Measurements from ENCODE around the gene ATP11B. TPM values are rescaled to one million over a fixed set of nuclear protein-coding genes. Genes with fewer than 3 reads are reported as not detected.
"Not testable (repeated sequence)": the region's sequence is repeated elsewhere in the genome, so short reads cannot be mapped to it uniquely, and the experiment has no call there.

ATP11B gene
- total RNA-seq, 4 donors from 2014 or later, result 117 to 219 (median 134) TPM

DNA sequence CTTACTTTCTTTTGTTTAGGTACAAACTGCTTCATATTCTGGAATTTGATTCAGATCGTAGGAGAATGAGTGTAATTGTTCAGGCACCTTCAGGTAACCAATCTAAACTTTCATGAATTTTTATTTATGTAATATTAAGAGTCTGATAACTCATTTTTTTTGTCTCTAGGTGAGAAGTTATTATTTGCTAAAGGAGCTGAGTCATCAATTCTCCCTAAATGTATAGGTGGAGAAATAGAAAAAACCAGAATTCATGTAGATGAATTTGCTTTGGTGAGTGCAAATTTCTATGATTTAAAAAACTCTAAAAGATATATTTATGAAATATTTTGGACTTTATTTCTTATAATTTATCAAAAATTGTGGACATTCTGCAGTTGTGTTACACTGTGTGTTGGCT lies 75.8 kb downstream of the ATP11B start:
- intact Hi-C loops (cut with DNase I; ENCODE audit: low total_unique reads), result no loop called here
- WGBS, 2 donors (ENCODE audit: low coverage in 1 of 2), result 98 to 100% methylated on average over 1 of the region's 1 CpG
- Histone ChIP-seq H3K4me1 (no peaks in the 10 kb centered on the region), H3K36me3 (peaks cover 0 to 58% (median 15%) of the 10 kb centered on the region in 4 donors), H3K27ac (no peak overlapping the region), H3K4me3 (no peak overlapping the region), H3K9me3 (no peaks in the 10 kb centered on the region), H3K27me3 (no peaks in the 10 kb centered on the region)
- no peak for DNase-seq
- no peak for TF ChIP-seq POLR2A (IDR thresholded peaks at IDR 0.05)
- in situ Hi-C loops (cut with MboI; ENCODE audit: low pct_ligation_motif_present in 1 of 4, low pct_unique_long_range_greater_than_20kb in 1 of 4, low sequenced_read_pairs in 3 of 4), result no loop called here

DNA sequence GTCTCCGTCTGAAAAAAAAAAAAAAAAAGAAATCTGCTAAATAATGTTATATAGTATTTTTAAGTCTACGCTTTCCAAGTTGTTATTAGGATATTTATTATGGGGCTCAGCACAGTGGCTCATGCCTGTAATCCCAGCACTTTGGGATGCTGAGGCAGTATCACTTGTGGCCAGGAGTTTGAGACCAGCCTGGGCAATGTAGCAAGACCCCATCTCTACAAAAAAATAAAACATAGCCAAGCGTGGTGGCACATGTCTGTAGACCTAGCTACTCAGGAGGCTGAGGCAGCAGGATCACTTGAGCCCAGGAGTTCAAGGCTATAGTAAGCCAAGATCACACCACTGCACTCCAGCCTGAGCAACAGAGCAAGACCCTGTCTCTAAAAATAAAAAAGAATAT lies 77.6 kb downstream of the ATP11B start:
- intact Hi-C loops (cut with DNase I; ENCODE audit: low total_unique reads); H3K27ac ChIP-seq; H3K4me1 ChIP-seq; H3K27me3 ChIP-seq; H3K4me3 ChIP-seq; H3K9me3 ChIP-seq; DNase-seq; in situ Hi-C loops (cut with MboI; ENCODE audit: low pct_ligation_motif_present in 1 of 4, low pct_unique_long_range_greater_than_20kb in 1 of 4, low sequenced_read_pairs in 3 of 4): not testable (repeated sequence)
- peaks cover 0 to 64% (median 20%) of the 10 kb centered on the region in 4 donors for H3K36me3 ChIP-seq
- 96 to 100% methylated on average over 1 to 3 of the region's 3 CpGs for WGBS, 2 donors (ENCODE audit: low coverage in 1 of 2)

DNA sequence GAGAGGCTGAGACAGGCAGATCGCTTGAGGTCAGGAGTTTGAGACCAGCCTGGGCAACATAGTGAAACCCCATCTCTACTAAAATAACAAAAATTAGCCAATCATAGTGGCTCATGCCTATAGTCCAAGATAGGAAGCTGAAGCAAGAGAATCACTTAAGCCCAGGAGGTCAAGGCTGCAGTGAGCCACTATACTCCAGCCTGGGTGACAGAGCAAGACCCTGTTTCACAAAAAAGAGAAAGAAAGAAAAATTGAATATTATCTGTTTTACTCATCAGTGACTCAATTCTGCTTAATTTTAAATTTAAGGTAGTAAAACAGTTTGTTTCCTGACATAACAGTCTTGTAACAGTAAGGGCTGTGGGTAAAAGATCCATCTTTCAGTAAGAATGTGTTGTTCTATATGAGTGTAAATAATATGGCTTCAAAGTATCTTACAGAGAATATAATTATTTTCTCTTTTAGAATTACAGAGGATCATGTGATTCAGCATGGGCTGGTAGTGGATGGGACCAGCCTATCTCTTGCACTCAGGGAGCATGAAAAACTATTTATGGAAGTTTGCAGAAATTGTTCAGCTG lies 85.8 kb downstream of the ATP11B start:
- 86 to 100% methylated on average over 1 of the region's 1 CpG for WGBS, 2 donors (ENCODE audit: low coverage in 1 of 2)
- intact Hi-C loops (cut with DNase I; ENCODE audit: low total_unique reads), result no loop called here
- Histone ChIP-seq H3K36me3 (peaks cover 0 to 61% (median 15%) of the 10 kb centered on the region in 4 donors), H3K4me1 (no peaks in the 10 kb centered on the region), H3K27me3 (no peaks in the 10 kb centered on the region), H3K9me3 (no peaks in the 10 kb centered on the region), H3K4me3 (no peak overlapping the region), H3K27ac (no peak overlapping the region)
- DNase-seq, result no peak
- in situ Hi-C loops (cut with MboI; ENCODE audit: low pct_ligation_motif_present in 1 of 4, low pct_unique_long_range_greater_than_20kb in 1 of 4, low sequenced_read_pairs in 3 of 4), result no loop called here
- TF ChIP-seq POLR2A (IDR thresholded peaks at IDR 0.05), result no peak
- TF ChIP-seq EP300 (IDR thresholded peaks at IDR 0.05; ENCODE audit: low read depth), result no peak
- TF ChIP-seq POLR2AphosphoS5 (IDR thresholded peaks at IDR 0.05), result no peak
- TF ChIP-seq, protein P1, sequence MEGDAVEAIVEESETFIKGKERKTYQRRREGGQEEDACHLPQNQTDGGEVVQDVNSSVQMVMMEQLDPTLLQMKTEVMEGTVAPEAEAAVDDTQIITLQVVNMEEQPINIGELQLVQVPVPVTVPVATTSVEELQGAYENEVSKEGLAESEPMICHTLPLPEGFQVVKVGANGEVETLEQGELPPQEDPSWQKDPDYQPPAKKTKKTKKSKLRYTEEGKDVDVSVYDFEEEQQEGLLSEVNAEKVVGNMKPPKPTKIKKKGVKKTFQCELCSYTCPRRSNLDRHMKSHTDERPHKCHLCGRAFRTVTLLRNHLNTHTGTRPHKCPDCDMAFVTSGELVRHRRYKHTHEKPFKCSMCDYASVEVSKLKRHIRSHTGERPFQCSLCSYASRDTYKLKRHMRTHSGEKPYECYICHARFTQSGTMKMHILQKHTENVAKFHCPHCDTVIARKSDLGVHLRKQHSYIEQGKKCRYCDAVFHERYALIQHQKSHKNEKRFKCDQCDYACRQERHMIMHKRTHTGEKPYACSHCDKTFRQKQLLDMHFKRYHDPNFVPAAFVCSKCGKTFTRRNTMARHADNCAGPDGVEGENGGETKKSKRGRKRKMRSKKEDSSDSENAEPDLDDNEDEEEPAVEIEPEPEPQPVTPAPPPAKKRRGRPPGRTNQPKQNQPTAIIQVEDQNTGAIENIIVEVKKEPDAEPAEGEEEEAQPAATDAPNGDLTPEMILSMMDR (IDR thresholded peaks at IDR 0.05), result no peak

DNA sequence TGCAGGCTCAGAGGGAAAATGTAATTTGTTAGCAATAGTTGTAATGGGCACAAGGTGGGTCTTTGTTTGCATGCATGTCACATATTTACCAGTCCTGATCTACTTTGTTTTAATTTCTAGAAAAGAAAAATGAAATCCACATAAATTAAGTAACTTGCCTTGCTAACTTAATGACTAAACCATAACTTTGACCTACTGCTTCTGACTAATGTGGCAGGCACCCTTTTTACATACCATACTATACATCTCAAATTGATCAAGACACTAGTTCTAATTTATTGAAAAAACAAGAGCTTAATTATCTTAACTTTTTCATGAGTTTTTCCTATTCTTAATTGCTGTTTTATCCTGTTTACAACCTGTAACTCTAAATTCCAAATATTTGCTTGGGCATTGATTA lies 93.2 kb downstream of the ATP11B start:
- DNase-seq, result no peak
- intact Hi-C loops (cut with DNase I; ENCODE audit: low total_unique reads) (no loop called here), in situ Hi-C loops (cut with MboI; ENCODE audit: low pct_ligation_motif_present in 1 of 4, low pct_unique_long_range_greater_than_20kb in 1 of 4, low sequenced_read_pairs in 3 of 4) (no loop called here)
- H3K27me3 ChIP-seq, result no peaks in the 10 kb centered on the region
- no peaks in the 10 kb centered on the region for H3K9me3 ChIP-seq
- no peak for TF ChIP-seq POLR2A (IDR thresholded peaks at IDR 0.05)
- no peak for TF ChIP-seq EP300 (IDR thresholded peaks at IDR 0.05; ENCODE audit: low read depth)
- TF ChIP-seq, protein P1 (IDR thresholded peaks at IDR 0.05), result no peak
- no peak for TF ChIP-seq POLR2AphosphoS5 (IDR thresholded peaks at IDR 0.05)
- peaks cover 0 to 66% (median 15%) of the 10 kb centered on the region in 4 donors for H3K36me3 ChIP-seq
- H3K27ac ChIP-seq, result no peak overlapping the region
- no peak overlapping the region for H3K4me3 ChIP-seq
- no peaks in the 10 kb centered on the region for H3K4me1 ChIP-seq

DNA sequence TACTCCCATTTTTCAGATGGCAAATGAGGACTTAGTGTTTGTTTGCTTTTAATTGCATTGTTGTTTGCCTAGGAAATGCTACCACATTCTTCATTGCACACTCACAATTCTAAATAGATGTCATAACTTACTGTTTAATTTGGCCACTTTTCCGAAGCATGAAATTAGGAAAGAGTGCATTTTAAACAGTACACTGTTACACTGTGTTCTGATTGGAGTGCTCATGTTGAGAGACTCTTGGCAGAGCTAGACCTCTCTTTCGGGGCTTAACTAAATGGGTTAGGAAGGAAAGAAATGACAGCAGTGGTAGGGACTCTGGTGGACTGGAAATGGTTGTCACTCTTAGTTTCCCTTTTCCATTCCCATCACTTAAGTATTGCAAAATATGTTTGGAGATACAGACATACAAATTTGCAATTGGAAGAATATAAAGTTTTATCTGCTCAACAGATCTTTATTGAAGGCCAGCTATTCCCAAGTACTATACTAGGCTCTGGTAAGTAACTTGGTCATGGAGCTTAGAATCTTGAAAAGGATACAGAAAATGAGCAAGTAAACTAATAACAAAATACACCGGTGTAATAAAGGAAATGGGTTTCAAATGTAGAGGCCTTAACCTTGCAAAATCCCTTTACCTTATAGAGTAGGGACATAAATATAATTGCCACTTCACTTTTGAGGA lies 96.8 kb downstream of the ATP11B start:
- 84 to 90% methylated on average over 2 to 3 of the region's 3 CpGs for WGBS, 2 donors (ENCODE audit: low coverage in 1 of 2)
- H3K27me3 ChIP-seq, result no peaks in the 10 kb centered on the region
- peaks cover 0 to 46% (median 19%) of the 10 kb centered on the region in 4 donors for H3K36me3 ChIP-seq
- TF ChIP-seq EP300 (IDR thresholded peaks at IDR 0.05; ENCODE audit: low read depth) (no peak), POLR2AphosphoS5 (IDR thresholded peaks at IDR 0.05) (no peak), POLR2A (IDR thresholded peaks at IDR 0.05) (no peak)
- TF ChIP-seq, protein P1 (IDR thresholded peaks at IDR 0.05), result no peak
- in situ Hi-C loops (cut with MboI; ENCODE audit: low pct_ligation_motif_present in 1 of 4, low pct_unique_long_range_greater_than_20kb in 1 of 4, low sequenced_read_pairs in 3 of 4) (no loop called here), intact Hi-C loops (cut with DNase I; ENCODE audit: low total_unique reads) (no loop called here)
- no peaks in the 10 kb centered on the region for H3K9me3 ChIP-seq
- no peak overlapping the region for H3K27ac ChIP-seq
- H3K4me1 ChIP-seq, result no peaks in the 10 kb centered on the region
- no peak overlapping the region for H3K4me3 ChIP-seq
- DNase-seq, result no peak

Measured in transverse colon (tissue), 4 donors.